Putamen (tissue), 1 donor: ENCODE measurements around the gene PROP1.
"Not testable (repeated sequence)": the region's sequence is repeated elsewhere in the genome, so short reads cannot be mapped to it uniquely, and the experiment has no call there.

Experiments used
- DNase-seq: peaks from one replicate; pipeline ENCODE4 v3.0.0-alpha.2; 2016; ENCODE audit warnings: low spot score

Gene PROP1

DNA sequence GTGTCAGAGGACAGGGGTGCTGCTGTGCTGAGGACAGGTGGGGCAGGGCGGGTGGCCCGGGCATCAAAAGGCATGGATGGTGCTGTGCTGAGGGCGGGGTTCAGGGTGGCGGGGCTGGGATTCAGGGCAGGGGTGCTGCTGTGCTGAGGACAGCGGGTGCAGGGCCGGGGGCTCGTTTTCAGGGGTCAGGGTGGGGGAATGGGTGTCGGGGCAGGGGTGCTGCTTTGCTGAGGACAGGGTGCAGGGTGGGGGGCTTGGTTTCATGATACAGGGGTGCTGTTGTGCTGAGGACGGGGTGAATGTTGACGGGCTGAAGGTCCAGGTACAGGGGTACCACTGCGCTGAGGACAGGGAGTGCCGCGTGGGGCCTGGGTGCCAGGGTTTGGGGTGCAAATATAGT lies 50.9 kb downstream of the PROP1 start:
- not testable (repeated sequence) for DNase-seq

DNA sequence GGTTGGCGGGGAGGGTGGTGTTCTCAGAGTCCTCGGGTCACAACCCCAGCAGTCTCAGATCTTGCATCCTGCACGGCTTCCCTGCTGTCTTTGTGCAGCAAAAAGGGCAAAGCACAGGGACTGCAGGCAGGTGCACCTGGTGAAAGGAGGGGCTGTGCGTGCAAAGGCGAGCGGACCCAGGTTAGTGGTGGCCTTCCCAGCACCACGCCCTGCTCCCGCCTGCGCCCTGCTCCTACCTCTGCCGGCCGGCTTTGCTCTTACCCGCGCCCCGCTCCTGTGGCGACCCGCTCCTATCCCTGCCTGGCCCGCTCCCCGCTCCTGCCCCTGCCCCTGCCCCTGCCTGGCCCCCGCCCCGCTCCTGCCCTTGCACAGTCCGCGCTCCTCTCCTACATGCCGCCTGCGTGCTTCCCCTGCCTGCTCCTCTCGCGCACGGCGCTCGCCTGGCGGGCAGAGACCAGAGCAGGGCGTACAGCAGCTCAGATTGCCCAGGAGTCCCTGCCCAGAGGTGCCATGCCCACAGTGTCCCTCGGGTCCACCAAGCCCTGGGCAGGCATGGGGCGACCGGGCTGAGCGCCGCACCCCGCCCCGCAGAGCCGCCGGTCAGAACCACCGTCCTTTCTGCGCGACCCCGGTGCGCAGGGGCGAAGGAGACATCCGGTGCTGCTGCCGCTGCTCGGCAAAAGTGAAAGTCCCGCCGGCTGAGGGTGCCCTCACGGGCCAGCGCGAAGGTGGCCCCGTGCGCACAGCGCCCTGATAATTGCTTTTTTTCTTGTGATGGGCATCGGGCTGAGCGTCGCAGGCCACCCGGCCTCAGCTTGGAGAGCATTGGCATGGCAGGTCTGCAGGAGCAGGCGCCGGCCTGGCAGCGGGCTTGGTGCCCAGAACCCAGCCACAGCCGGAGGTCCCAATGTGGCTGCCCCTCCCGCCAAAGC lies 52.0 kb downstream of the PROP1 start:
- not testable (repeated sequence) for DNase-seq

DNA sequence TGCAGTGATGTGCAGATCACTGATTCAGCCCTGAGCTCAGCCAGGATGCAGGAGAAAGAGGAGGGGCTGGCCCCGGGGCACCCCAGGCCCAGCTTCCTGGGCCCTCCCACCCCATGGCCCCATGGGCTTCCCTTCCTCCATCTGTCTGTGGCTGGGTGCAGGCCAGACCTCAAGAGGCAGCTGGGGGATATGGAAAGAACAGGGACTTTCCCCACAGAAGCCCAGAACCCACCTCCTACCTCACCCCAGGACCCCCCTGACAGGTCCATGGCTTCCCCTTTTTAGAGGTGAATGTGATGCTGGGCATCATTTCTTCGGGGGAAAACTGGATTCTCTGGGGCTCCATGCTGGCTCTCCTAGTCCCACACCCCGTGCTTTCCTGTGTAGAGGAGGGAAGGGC lies 53.1 kb downstream of the PROP1 start:
- not testable (repeated sequence) for DNase-seq
